KOPT-K1 (cell line): ENCODE measurements around the gene KCNT1.

ENCODE experiments used
- H3K27ac ChIP-seq: fragments of 200-600 bp; sonication (generic); 2 replicates; pipeline ENCODE4 v1.5.1; 2016; ENCODE audit warnings: antibody characterized with exemption, mild to moderate bottlenecking, low read depth, low read length; ENCODE audit not compliant: poor library complexity, severe bottlenecking
- H3K36me3 ChIP-seq: fragments of 200-600 bp; sonication (generic); 2 replicates; pipeline ENCODE4 v1.5.1; 2017; ENCODE audit warnings: antibody characterized with exemption, mild to moderate bottlenecking, low read length, moderate library complexity; ENCODE audit not compliant: insufficient read depth
- H3K9me3 ChIP-seq: fragments of 200-600 bp; sonication (generic); 2 replicates; pipeline ENCODE4 v1.5.1; 2017; ENCODE audit warnings: antibody characterized with exemption, low read length, mild to moderate bottlenecking; ENCODE audit not compliant: insufficient read depth, poor library complexity, severe bottlenecking

Gene KCNT1

GRCh38 chr9:135775911-135776310 is 73.9 kb downstream of the KCNT1 start:
- Histone ChIP-seq H3K36me3 (no peaks in the 10 kb centered on the region), H3K27ac (no peak overlapping the region), H3K9me3 (no peaks in the 10 kb centered on the region)

GRCh38 chr9:135776893-135777622 is 75.1 kb downstream of the KCNT1 start:
- no peaks in the 10 kb centered on the region for H3K36me3 ChIP-seq
- no peak overlapping the region for H3K27ac ChIP-seq
- H3K9me3 ChIP-seq, result no peaks in the 10 kb centered on the region

GRCh38 chr9:135777623-135778177 is 75.7 kb downstream of the KCNT1 start:
- no peaks in the 10 kb centered on the region for H3K36me3 ChIP-seq
- H3K9me3 ChIP-seq, result no peaks in the 10 kb centered on the region
- no peak overlapping the region for H3K27ac ChIP-seq

GRCh38 chr9:135778421-135778820 is 76.4 kb downstream of the KCNT1 start:
- Histone ChIP-seq H3K9me3 (no peaks in the 10 kb centered on the region), H3K36me3 (no peaks in the 10 kb centered on the region)

GRCh38 chr9:135779571-135779970 is 77.6 kb downstream of the KCNT1 start:
- Histone ChIP-seq H3K9me3 (no peaks in the 10 kb centered on the region), H3K36me3 (no peaks in the 10 kb centered on the region), H3K27ac (no peak overlapping the region)

More at GRCh38 chr9:135778421-135778820, 76.4 kb downstream of the KCNT1 start:
- no peak overlapping the region for H3K27ac ChIP-seq

- Histone ChIP-seq H3K9me3 (no peaks in the 10 kb centered on the region), H3K27ac (no peak overlapping the region), H3K36me3 (no peaks in the 10 kb centered on the region)
These were observed 78.1 kb downstream of the KCNT1 start for GRCh38 chr9:135780086-135780485.

GRCh38 chr9:135780626-135781025 is 78.6 kb downstream of the KCNT1 start:
- no peaks in the 10 kb centered on the region for H3K9me3 ChIP-seq
- no peak overlapping the region for H3K27ac ChIP-seq

GRCh38 chr9:135782946-135783345 is 81.0 kb downstream of the KCNT1 start:
- no peak overlapping the region for H3K27ac ChIP-seq
- H3K36me3 ChIP-seq, result no peaks in the 10 kb centered on the region
- H3K9me3 ChIP-seq, result no peaks in the 10 kb centered on the region

More at GRCh38 chr9:135780626-135781025, 78.6 kb downstream of the KCNT1 start:
- H3K36me3 ChIP-seq, result no peaks in the 10 kb centered on the region

- Histone ChIP-seq H3K9me3 (no peaks in the 10 kb centered on the region), H3K27ac (no peak overlapping the region), H3K36me3 (no peaks in the 10 kb centered on the region)
These were observed 81.7 kb downstream of the KCNT1 start for GRCh38 chr9:135783540-135784245.

GRCh38 chr9:135785013-135785575 is 83.1 kb downstream of the KCNT1 start:
- Histone ChIP-seq H3K9me3 (no peaks in the 10 kb centered on the region), H3K36me3 (no peaks in the 10 kb centered on the region), H3K27ac (no peak overlapping the region)

GRCh38 chr9:135786146-135786690 is 84.2 kb downstream of the KCNT1 start:
- H3K27ac ChIP-seq, result no peak overlapping the region
- H3K9me3 ChIP-seq, result no peaks in the 10 kb centered on the region
- no peaks in the 10 kb centered on the region for H3K36me3 ChIP-seq

- Histone ChIP-seq H3K36me3 (no peaks in the 10 kb centered on the region), H3K27ac (no peak overlapping the region), H3K9me3 (no peaks in the 10 kb centered on the region)
These were observed 85.3 kb downstream of the KCNT1 start for GRCh38 chr9:135787317-135787716.

- Histone ChIP-seq H3K27ac (no peak overlapping the region), H3K9me3 (no peaks in the 10 kb centered on the region), H3K36me3 (no peaks in the 10 kb centered on the region)
These were observed 86.0 kb downstream of the KCNT1 start for GRCh38 chr9:135787776-135788575.

GRCh38 chr9:135788576-135789300 is 86.8 kb downstream of the KCNT1 start:
- H3K27ac ChIP-seq, result no peak overlapping the region
- no peaks in the 10 kb centered on the region for H3K9me3 ChIP-seq
- H3K36me3 ChIP-seq, result no peaks in the 10 kb centered on the region
